Stomach smooth muscle (tissue), 2 donors: ENCODE data around the gene MYLK.

ENCODE experiments used
- H3K27ac ChIP-seq: one replicate; pipeline ENCODE4 v1.7.0; 2013; ENCODE audit warnings: mild to moderate bottlenecking, low read length, inconsistent platforms
- H3K27me3 ChIP-seq, 2 donors: one replicate each; pipeline ENCODE4 v1.7.0; 2013; ENCODE audit warnings: low read length in 2 of 2; ENCODE audit not compliant: insufficient read depth in 2 of 2, control insufficient read depth in 1 of 2
- H3K36me3 ChIP-seq, 2 donors: one replicate each; pipeline ENCODE4 v1.7.0; 2013; ENCODE audit warnings: low read length in 2 of 2; ENCODE audit not compliant: control insufficient read depth in 2 of 2, insufficient read depth in 2 of 2
- H3K4me1 ChIP-seq: one replicate; pipeline ENCODE4 v1.7.0; 2013; ENCODE audit warnings: low read length; ENCODE audit not compliant: control insufficient read depth, insufficient read depth
- H3K4me3 ChIP-seq, 2 donors: one replicate each; pipeline ENCODE4 v1.7.0; 2013; ENCODE audit warnings: low read length in 2 of 2
- H3K9ac ChIP-seq, 2 donors: one replicate each; pipeline ENCODE4 v1.7.0; 2013; ENCODE audit warnings: low read length in 2 of 2, mild to moderate bottlenecking in 1 of 2
- H3K9me3 ChIP-seq, 2 donors: one replicate each; pipeline ENCODE4 v1.7.0; 2013; ENCODE audit warnings: low read length in 2 of 2; ENCODE audit not compliant: control insufficient read depth in 2 of 2
- donor health status: healthy.
- donor health status: Pancreatic carcinoma.

The MYLK gene

DNA sequence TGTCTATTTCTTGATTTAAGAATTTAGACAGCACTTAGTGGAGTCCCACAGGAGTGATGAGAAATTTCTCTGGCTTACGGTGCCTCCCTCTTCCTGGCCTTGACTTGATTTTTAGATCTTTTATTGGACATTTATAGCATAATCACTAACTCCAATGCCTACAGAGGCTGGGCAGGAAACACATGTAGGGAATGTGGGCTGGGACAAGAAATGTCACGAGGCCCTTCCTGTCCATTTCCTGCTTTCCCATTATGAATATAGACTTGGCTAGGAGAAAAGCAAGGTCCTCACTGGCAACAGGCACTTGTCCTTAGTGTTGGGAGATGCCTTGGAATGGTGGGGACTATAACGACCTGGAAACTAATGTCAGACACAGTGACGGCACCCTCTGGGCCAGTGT is 100.3 kb downstream of the MYLK start:
- Histone ChIP-seq H3K4me3 (no peak overlapping the region), H3K27me3 (no peaks in the 10 kb centered on the region), H3K27ac (peak overlapping the region; percentile 67), H3K9ac (no peak overlapping the region), H3K9me3 (no peaks in the 10 kb centered on the region), H3K36me3 (no peaks in the 10 kb centered on the region), H3K4me1 (peaks cover 36% of the 10 kb centered on the region)

DNA sequence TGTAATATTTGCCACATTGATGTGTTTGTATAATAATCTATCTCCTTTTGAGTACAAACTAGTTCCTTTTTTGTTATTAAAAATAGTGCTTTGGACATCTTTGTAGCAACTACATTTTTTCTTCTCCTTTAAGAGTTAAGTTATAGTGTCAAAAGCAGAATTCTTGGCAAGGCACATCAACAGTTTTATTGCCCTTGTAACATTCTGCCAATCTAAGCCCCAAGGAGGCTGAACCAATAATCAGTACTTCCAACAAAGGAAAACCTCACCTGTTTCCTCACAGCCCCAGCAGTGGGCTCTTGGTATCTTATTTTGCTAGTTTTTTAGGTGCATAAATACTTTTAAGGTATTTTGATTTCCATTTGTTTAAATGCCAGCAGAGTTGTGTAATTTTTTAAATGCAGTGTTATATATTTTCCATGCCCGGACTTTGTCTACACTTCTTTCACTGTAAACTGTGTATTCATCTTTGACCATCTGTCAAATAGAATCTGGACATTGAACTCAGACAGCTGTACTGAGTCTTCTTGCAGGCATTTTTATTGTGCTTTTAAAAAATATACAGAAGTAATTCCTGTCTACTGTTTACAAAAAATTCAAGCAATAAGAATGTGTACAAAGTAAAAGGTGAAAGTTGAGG is 101.0 kb downstream of the MYLK start:
- Histone ChIP-seq H3K4me3 (no peak overlapping the region), H3K36me3 (no peaks in the 10 kb centered on the region), H3K4me1 (peaks cover 42% of the 10 kb centered on the region), H3K9me3 (no peaks in the 10 kb centered on the region), H3K9ac (no peak overlapping the region), H3K27ac (peak overlapping the region; percentile 43), H3K27me3 (no peaks in the 10 kb centered on the region)

DNA sequence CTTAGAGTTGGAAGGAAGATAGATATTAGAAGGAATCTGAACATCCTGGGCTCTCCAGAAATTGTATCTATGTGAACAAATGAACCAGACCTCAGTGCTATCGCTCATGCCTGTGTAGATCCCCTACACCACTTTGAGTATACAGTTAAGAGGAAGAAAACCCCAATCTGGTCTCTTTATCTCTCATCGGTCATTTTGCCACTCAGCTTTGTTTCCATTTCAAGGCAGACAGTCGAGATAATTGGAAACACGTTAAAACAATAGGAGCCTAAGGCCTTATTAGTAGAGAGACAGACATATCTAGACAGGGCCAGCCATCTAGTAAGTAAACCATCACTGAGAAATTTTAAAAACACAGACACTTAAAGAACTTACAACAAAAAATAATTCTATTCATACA is 101.6 kb downstream of the MYLK start:
- H3K4me1 ChIP-seq, result peaks cover 45% of the 10 kb centered on the region
- no peak overlapping the region for H3K9ac ChIP-seq
- H3K9me3 ChIP-seq, result no peaks in the 10 kb centered on the region
- H3K27ac ChIP-seq, result peak overlapping the region; percentile 43
- no peaks in the 10 kb centered on the region for H3K27me3 ChIP-seq
- no peaks in the 10 kb centered on the region for H3K36me3 ChIP-seq
- no peak overlapping the region for H3K4me3 ChIP-seq

DNA sequence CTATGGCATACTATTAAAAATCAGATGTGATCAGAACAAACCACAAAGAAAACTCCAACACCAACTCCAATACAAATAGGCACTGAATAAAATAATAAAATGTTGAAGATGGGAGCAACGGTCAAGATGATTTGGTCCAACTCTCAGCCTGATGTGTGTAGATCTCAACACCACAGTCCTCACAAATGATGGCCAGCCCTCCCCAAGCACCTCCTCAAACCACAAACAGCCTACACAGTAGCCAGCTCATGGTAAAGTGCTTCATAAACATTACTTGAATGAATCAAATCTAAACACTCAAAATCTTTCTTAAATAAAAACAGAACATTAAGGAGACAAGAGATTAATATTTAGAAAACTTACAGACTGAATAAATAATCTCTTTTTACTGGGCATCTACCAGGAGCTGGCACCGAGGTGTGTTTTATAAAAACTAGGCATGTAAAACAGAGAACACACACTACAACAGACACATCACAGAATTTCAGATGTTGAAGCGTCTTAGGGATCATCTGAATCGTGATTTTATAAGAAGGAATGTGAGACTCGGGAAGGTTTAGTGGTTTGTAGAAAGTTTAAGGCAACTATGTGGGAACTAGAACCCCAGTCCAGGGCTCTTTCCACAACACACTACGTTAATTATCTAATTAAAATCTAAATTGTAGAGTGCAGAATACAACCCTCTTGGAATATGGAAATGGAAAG is 102.4 kb downstream of the MYLK start:
- no peaks in the 10 kb centered on the region for H3K36me3 ChIP-seq
- peaks cover 48% of the 10 kb centered on the region for H3K4me1 ChIP-seq
- peak overlapping the region; percentile 85 for H3K27ac ChIP-seq
- H3K9ac ChIP-seq, result no peak overlapping the region
- no peak overlapping the region for H3K4me3 ChIP-seq
- H3K27me3 ChIP-seq, result no peaks in the 10 kb centered on the region
- no peaks in the 10 kb centered on the region for H3K9me3 ChIP-seq

DNA sequence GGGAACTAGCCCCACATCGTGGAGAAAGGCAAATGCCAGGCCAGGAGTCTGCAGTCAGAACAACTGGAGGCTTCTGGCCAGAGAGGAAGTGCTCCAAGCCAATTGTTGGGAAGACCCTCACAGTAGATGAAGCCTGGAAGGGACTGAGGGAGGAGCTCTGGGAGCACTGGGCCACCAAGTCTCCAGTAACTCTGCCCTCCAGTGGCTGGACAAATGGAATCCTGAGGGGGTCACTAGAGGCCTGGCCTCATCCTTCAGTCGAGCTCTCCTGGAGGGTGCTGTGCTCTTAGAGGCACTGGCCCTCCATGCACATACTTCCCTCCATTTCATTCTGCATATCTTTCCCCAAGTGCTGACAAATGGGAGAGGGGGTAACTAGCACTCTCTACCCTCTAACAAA is 103.0 kb downstream of the MYLK start:
- no peaks in the 10 kb centered on the region for H3K9me3 ChIP-seq
- H3K4me1 ChIP-seq, result peaks cover 48% of the 10 kb centered on the region
- no peaks in the 10 kb centered on the region for H3K27me3 ChIP-seq
- peak overlapping the region in 1 of 2 donors; percentile 14 for H3K4me3 ChIP-seq
- no peak overlapping the region for H3K9ac ChIP-seq
- no peaks in the 10 kb centered on the region for H3K36me3 ChIP-seq
- peak overlapping the region; percentile 85 for H3K27ac ChIP-seq

- Histone ChIP-seq H3K27ac (peak overlapping the region; percentile 85), H3K36me3 (no peaks in the 10 kb centered on the region), H3K9me3 (no peaks in the 10 kb centered on the region), H3K4me3 (peak overlapping the region in 1 of 2 donors; percentile 14), H3K27me3 (no peaks in the 10 kb centered on the region), H3K4me1 (peaks cover 48% of the 10 kb centered on the region), H3K9ac (no peak overlapping the region)
Observed at GRCh38 chr3:123780656-123781055, 103.5 kb downstream of the MYLK start.

DNA sequence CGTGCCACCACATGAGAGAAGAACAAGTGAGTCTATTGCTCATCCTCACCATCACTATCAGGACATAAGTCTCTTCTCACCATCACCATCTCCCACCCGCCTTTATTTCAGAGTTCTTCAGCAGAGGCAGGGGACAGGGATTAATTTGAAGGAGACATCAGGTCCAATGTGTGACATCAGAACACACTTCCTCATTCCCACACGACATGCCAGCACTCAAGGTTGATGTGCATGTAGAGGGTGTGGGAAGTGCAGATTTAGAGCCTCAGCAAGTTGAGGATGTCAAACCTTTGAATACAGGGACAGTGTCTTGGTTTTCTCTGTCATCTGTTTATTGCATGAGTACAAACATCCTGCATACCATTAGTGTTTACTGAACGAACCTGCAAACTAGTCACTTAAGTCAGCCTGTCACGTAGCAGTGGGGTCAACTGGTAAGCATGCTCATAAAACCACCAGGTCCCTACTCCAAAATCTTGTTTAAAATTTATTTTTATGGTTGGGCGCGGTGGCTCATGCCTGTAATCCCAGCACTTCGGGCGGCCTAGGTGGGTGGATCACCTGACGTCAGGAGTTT is 104.4 kb downstream of the MYLK start:
- no peaks in the 10 kb centered on the region for H3K36me3 ChIP-seq
- H3K27ac ChIP-seq, result peak overlapping the region; percentile 85
- H3K27me3 ChIP-seq, result no peaks in the 10 kb centered on the region
- peak overlapping the region; percentile 0 to 35 for H3K4me3 ChIP-seq
- H3K9me3 ChIP-seq, result no peaks in the 10 kb centered on the region
- H3K9ac ChIP-seq, result peak overlapping the region in 1 of 2 donors; percentile 36
- peaks cover 48% of the 10 kb centered on the region for H3K4me1 ChIP-seq

DNA sequence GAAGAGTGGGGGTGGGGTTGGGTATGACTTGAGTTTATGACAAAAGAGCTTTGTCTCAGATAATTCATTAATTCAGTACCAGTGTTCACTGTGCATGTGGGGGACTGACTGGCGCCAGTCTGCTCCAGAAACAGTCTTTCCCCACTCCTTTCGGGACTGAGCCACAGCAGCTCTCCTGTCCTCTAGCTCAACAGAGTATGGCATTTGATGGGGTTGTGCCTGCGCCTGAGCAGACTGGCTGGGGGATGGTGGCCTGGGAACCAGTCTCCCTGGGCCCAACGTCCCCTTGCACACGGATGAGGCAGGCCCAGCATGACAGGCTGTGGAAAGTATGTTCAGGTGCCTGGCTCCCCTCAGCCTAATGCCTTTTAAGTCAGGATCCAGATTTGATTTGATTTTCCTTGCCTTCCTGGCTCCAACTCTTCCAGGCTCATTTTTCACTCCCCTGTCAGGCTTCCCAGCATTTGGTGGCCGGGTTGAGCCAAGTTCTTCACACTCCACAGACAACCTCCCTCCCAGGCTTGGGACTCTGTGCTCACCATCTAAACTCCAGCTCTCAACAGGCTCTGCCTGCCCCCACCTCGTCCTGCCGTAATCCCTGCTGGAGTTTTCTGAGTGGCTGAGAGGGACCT is 105.0 kb downstream of the MYLK start:
- H3K27me3 ChIP-seq, result no peaks in the 10 kb centered on the region
- H3K4me3 ChIP-seq, result peak overlapping the region in 1 of 2 donors; percentile 35
- peak overlapping the region; percentile 85 for H3K27ac ChIP-seq
- peaks cover 47% of the 10 kb centered on the region for H3K4me1 ChIP-seq
- no peaks in the 10 kb centered on the region for H3K9me3 ChIP-seq
- H3K9ac ChIP-seq, result peak overlapping the region; percentile 5 to 36
- no peaks in the 10 kb centered on the region for H3K36me3 ChIP-seq

DNA sequence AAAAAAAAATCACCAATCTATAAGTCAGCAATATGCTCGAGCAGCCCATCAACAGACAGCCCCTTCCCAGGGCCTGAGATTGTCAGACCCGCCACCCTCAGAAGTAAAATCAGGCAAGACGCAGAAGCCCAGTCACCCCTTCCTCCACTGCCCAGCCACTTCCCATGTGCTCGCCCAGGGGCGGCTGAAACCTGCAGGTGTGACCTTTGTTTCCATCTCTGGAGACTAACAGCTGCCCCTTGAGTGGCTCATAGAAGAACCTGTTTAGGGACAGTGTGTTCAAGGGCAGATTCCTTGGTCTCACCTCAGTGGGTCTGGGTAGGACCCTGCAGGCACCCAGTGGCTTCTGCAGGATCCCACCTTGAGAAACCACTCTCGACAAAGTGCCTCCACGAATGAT is 105.6 kb downstream of the MYLK start:
- H3K27me3 ChIP-seq, result no peaks in the 10 kb centered on the region
- H3K4me1 ChIP-seq, result peaks cover 49% of the 10 kb centered on the region
- H3K27ac ChIP-seq, result peak overlapping the region; percentile 85

GRCh38 chr3:123776071-123776782 is 107.9 kb downstream of the MYLK start:
- H3K9me3 ChIP-seq, result no peaks in the 10 kb centered on the region
- no peaks in the 10 kb centered on the region for H3K36me3 ChIP-seq
- H3K4me3 ChIP-seq, result no peak overlapping the region
- no peaks in the 10 kb centered on the region for H3K27me3 ChIP-seq
- H3K9ac ChIP-seq, result no peak overlapping the region
- peaks cover 44% of the 10 kb centered on the region for H3K4me1 ChIP-seq
- H3K27ac ChIP-seq, result no peak overlapping the region

More for the DNA sequence above, 105.6 kb downstream of the MYLK start:
- Histone ChIP-seq H3K36me3 (no peaks in the 10 kb centered on the region), H3K9ac (peak overlapping the region in 1 of 2 donors; percentile 5), H3K4me3 (no peak overlapping the region), H3K9me3 (no peaks in the 10 kb centered on the region)
